Measurements from ENCODE around the gene CFAP410. TPM values are rescaled to one million over a fixed set of nuclear protein-coding genes. Genes with fewer than 3 reads are reported as not detected.
A peak's percentile ranks its signal among the peaks of the same experiment; 100 is the strongest.

Gene CFAP410
- total and polyA plus RNA-seq, 2 donors (not counting 1 experiment from before 2014, with no cell fraction given), result 69.2 to 98.8 TPM

GRCh38 chr21:44296103-44296519 lies 43.1 kb downstream of the CFAP410 start:
- DNase-seq, result no peak
- WGBS (ENCODE audit: insufficient coverage), result 53% methylated on average over 9 of the region's 12 CpGs
- H3K27ac Mint-ChIP-seq, result no peak overlapping the region
- Histone ChIP-seq H2AFZ (ENCODE audit: insufficient read depth, low read depth, low read length, poor library complexity, severe bottlenecking) (peak overlapping the region; percentile 22), H3K9ac (ENCODE audit: low read length) (no peak overlapping the region), H3K9me3 (ENCODE audit: control extremely low read depth in 1 of 3, control insufficient read depth in 2 of 3, insufficient read depth in 1 of 3, low read length in 2 of 3) (peaks cover 0 to 3% (median 0%) of the 10 kb centered on the region in 3 donors), H4K20me1 (ENCODE audit: control insufficient read depth, insufficient read depth, low read length, poor library complexity, severe bottlenecking) (peaks cover 9% of the 10 kb centered on the region), H3K36me3 (replicated peaks in 1 of 2; ENCODE audit: control extremely low read depth in 1 of 2, control insufficient read depth in 1 of 2, extremely low read depth in 1 of 2, insufficient read depth in 2 of 2, low read length in 1 of 2) (no peaks in the 10 kb centered on the region), H3K79me2 (ENCODE audit: control insufficient read depth, insufficient read depth, low read length) (peaks cover 10% of the 10 kb centered on the region), H3K27ac (ENCODE audit: low read length in 2 of 2) (peak overlapping the region in 1 of 2 donors; percentile 29), H3K4me3 (ENCODE audit: control extremely low read depth in 1 of 5, extremely low read depth in 1 of 5, insufficient read depth in 1 of 5, low read depth in 2 of 5, low read length in 4 of 5) (no peak overlapping the region), H3K27me3 (replicated peaks in 1 of 4; ENCODE audit: control extremely low read depth in 1 of 4, control insufficient read depth in 3 of 4, insufficient read depth in 4 of 4, low read length in 3 of 4) (no peaks in the 10 kb centered on the region), H3K4me2 (replicated peaks; ENCODE audit: low read depth, low read length, poor library complexity, severe bottlenecking) (peak overlapping the region; percentile 57), H3K4me1 (ENCODE audit: control insufficient read depth in 2 of 2, insufficient read depth in 2 of 2, low read length in 2 of 2) (peaks cover 49 to 66% of the 10 kb centered on the region in 2 donors)
- ATAC-seq (ENCODE audit: low read depth), result no peak
- H3K4me3 Mint-ChIP-seq, result no peak overlapping the region
- ChIA-PET POLR2A (interaction anchor here (0.5 to 0.6 kb wide), 2 partner anchors 30 to 40 kb away, joined by 3 to 8 read pairs; no protein-coding TSS in a partner anchor), CTCF (interaction anchor here (0.8 to 2.7 kb wide), 2 partner anchors 28 to 30 kb away, joined by 3 to 9 read pairs; no protein-coding TSS in a partner anchor)
- no peaks in the 10 kb centered on the region for H3K27me3 Mint-ChIP-seq
- intact Hi-C loops (cut with micrococcal nuclease), result no loop called here
- H3K9me3 Mint-ChIP-seq (ENCODE audit: insufficient read depth), result no peaks in the 10 kb centered on the region
- peaks cover 49% of the 10 kb centered on the region for H3K4me1 Mint-ChIP-seq
- TF ChIP-seq CTCF (IDR thresholded peaks at IDR 0.05), result no peak
- TF ChIP-seq EZH2 (IDR thresholded peaks at IDR 0.05; ENCODE audit: borderline replicate concordance, insufficient read depth, low read depth, low read length, poor library complexity, severe bottlenecking), result no peak

- TF ChIP-seq CTCF (IDR thresholded peaks at IDR 0.05), result no peak
- no peak for TF ChIP-seq EZH2 (IDR thresholded peaks at IDR 0.05; ENCODE audit: borderline replicate concordance, insufficient read depth, low read depth, low read length, poor library complexity, severe bottlenecking)
- Histone ChIP-seq H2AFZ (ENCODE audit: insufficient read depth, low read depth, low read length, poor library complexity, severe bottlenecking) (peak overlapping the region; percentile 22), H3K27me3 (replicated peaks in 1 of 4; ENCODE audit: control extremely low read depth in 1 of 4, control insufficient read depth in 3 of 4, insufficient read depth in 4 of 4, low read length in 3 of 4) (no peaks in the 10 kb centered on the region), H4K20me1 (ENCODE audit: control insufficient read depth, insufficient read depth, low read length, poor library complexity, severe bottlenecking) (peaks cover 4% of the 10 kb centered on the region), H3K4me3 (ENCODE audit: control extremely low read depth in 1 of 5, extremely low read depth in 1 of 5, insufficient read depth in 1 of 5, low read depth in 2 of 5, low read length in 4 of 5) (no peak overlapping the region), H3K36me3 (replicated peaks in 1 of 2; ENCODE audit: control extremely low read depth in 1 of 2, control insufficient read depth in 1 of 2, extremely low read depth in 1 of 2, insufficient read depth in 2 of 2, low read length in 1 of 2) (no peaks in the 10 kb centered on the region), H3K27ac (ENCODE audit: low read length in 2 of 2) (peak overlapping the region in 1 of 2 donors; percentile 29), H3K9ac (ENCODE audit: low read length) (no peak overlapping the region), H3K4me1 (ENCODE audit: control insufficient read depth in 2 of 2, insufficient read depth in 2 of 2, low read length in 2 of 2) (peaks cover 44 to 62% of the 10 kb centered on the region in 2 donors), H3K9me3 (ENCODE audit: control extremely low read depth in 1 of 3, control insufficient read depth in 2 of 3, insufficient read depth in 1 of 3, low read length in 2 of 3) (peaks cover 0 to 3% (median 0%) of the 10 kb centered on the region in 3 donors), H3K4me2 (replicated peaks; ENCODE audit: low read depth, low read length, poor library complexity, severe bottlenecking) (peak overlapping the region; percentile 57), H3K79me2 (ENCODE audit: control insufficient read depth, insufficient read depth, low read length) (peaks cover 5% of the 10 kb centered on the region)
- intact Hi-C loops (cut with micrococcal nuclease), result no loop called here
- 57% methylated on average over 5 of the region's 10 CpGs for WGBS (ENCODE audit: insufficient coverage)
- POLR2A ChIA-PET, result interaction anchor here (0.5 to 1.3 kb wide), 3 partner anchors 26 to 39 kb away, joined by 3 to 8 read pairs (median 3); no protein-coding TSS in a partner anchor
- ATAC-seq (ENCODE audit: low read depth), result no peak
- Mint-ChIP-seq H3K4me1 (peaks cover 49% of the 10 kb centered on the region), H3K4me3 (peak overlapping the region; percentile 52), H3K27ac (no peak overlapping the region), H3K27me3 (no peaks in the 10 kb centered on the region), H3K9me3 (ENCODE audit: insufficient read depth) (no peaks in the 10 kb centered on the region)
- CTCF ChIA-PET, result interaction anchor here (1.5 to 2.7 kb wide), 2 partner anchors 8 to 28 kb away, joined by 9 to 10 read pairs; no protein-coding TSS in a partner anchor
- DNase-seq, result peak; percentile 49
Observed at GRCh38 chr21:44295646-44296045, 43.5 kb downstream of the CFAP410 start.

Measured in B cell (primary cell).